ACC112 (cell line): ENCODE measurements around the gene DTNBP1.

Experiments used
- H2AFZ ChIP-seq: fragments of 200-600 bp; sonication (generic); one replicate; pipeline ENCODE4 v1.6.0; 2017; ENCODE audit warnings: antibody characterized with exemption, low read length; ENCODE audit not compliant: unreplicated experiment
- H3K27ac ChIP-seq: fragments of 200-600 bp; sonication (generic); 2 replicates; pipeline ENCODE4 v1.5.1; 2014; ENCODE audit warnings: low read depth, mild to moderate bottlenecking, antibody characterized with exemption, low read length, moderate library complexity
- H3K27me3 ChIP-seq: fragments of 200-600 bp; sonication (generic); 2 replicates; pipeline ENCODE4 v1.6.1; 2014; ENCODE audit warnings: mild to moderate bottlenecking, antibody characterized with exemption, low read length, moderate library complexity, mixed read lengths; ENCODE audit not compliant: insufficient read depth
- H3K36me3 ChIP-seq: fragments of 200-600 bp; sonication (generic); 2 replicates; pipeline ENCODE4 v1.6.1; 2016; ENCODE audit warnings: mild to moderate bottlenecking, antibody characterized with exemption, low read length, moderate library complexity, mixed read lengths; ENCODE audit not compliant: insufficient read depth
- H3K4me1 ChIP-seq: fragments of 200-600 bp; sonication (generic); one replicate; pipeline ENCODE4 v1.6.1; 2016; ENCODE audit warnings: low read length, mixed read lengths; ENCODE audit not compliant: insufficient read depth, unreplicated experiment, control insufficient read depth
- H3K4me3 ChIP-seq: fragments of 200-600 bp; sonication (generic); 2 replicates; pipeline ENCODE4 v1.5.1; 2014; ENCODE audit warnings: mild to moderate bottlenecking, low read depth, low read length
- H3K79me2 ChIP-seq: fragments of 200-600 bp; sonication (generic); one replicate; pipeline ENCODE4 v1.6.0; 2016; ENCODE audit warnings: low read length; ENCODE audit not compliant: control insufficient read depth, unreplicated experiment, insufficient read depth

Gene DTNBP1

DNA sequence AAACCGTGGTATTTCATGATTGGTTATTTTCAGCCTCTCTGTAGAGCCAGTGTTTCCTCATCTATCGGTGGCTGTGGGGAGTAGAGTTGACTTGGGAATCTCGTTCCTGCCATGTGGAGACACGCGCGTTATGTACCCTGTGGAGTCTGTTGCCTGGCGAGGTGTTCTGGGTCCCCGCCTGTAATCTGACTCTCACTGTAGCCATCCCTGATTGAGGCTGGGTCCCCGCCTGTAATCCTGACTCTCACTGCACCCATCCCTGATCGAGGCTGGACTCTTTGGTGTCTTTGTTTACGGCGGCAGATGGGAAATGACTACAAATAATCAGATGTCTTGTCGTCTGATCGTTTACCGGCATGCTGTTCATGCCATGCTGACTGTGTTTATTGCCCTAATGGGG lies 153.9 kb downstream of the DTNBP1 start:
- peaks cover 6% of the 10 kb centered on the region for H3K79me2 ChIP-seq
- H3K27me3 ChIP-seq: no peaks in the 10 kb centered on the region
- H2AFZ ChIP-seq: no peak overlapping the region
- H3K27ac ChIP-seq: no peak overlapping the region
- H3K4me1 ChIP-seq: peaks cover 15% of the 10 kb centered on the region
- H3K4me3 ChIP-seq: no peak overlapping the region
- H3K36me3 ChIP-seq: peaks cover 12% of the 10 kb centered on the region; the same call in 1 of the 2 replicates

DNA sequence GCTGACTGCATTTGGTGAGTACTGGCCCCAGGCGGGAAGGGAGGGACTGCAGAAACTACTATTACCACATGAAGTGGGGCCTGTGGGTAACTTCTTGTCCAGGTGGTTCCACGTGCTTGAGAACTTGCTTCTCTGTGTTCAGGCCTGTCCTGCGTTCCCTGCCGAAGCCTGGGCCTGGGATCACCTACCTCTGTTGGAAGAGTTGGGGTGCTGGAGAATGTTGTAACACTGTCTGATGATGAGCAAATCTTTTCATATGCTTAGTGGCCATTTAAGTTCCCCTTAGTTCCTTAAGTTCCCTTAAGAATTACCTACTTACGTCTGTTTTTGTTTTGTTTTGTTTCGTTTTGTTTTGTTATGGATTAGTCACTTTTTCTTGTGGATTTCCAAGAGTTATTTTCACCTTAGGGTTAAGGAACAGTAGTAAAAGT lies 154.4 kb downstream of the DTNBP1 start:
- H3K79me2 ChIP-seq: peaks cover 6% of the 10 kb centered on the region
- peaks cover 12% of the 10 kb centered on the region; the same call in 1 of the 2 replicates for H3K36me3 ChIP-seq
- H3K27ac ChIP-seq: no peak overlapping the region
- H3K4me3 ChIP-seq: no peak overlapping the region
- peaks cover 15% of the 10 kb centered on the region for H3K4me1 ChIP-seq
- no peaks in the 10 kb centered on the region for H3K27me3 ChIP-seq
- no peak overlapping the region for H2AFZ ChIP-seq

DNA sequence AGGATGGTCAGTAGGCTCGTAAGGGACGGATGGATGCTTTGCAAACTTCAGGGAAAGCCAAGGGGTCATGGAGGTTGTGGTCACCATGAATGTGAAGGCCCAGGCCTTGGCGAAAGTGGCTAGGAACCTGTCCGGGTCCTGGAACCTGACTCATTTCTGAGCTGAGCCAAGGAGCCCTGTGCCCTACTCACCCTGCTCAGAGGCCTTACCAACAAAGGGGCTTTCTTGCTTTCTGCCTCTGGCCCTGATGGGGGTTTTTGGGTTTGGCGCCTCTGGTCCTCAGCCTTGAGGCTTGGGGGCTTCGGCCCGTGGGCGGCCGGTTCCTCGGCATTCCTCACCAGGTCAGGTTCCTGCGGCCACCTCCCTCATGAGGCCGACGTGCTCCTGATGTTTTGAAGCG lies 155.1 kb downstream of the DTNBP1 start:
- Histone ChIP-seq H2AFZ (no peak overlapping the region), H3K27me3 (no peaks in the 10 kb centered on the region), H3K36me3 (peaks cover 12% of the 10 kb centered on the region; the same call in 1 of the 2 replicates), H3K79me2 (peaks cover 6% of the 10 kb centered on the region), H3K27ac (no peak overlapping the region), H3K4me1 (peaks cover 15% of the 10 kb centered on the region), H3K4me3 (no peak overlapping the region)

DNA sequence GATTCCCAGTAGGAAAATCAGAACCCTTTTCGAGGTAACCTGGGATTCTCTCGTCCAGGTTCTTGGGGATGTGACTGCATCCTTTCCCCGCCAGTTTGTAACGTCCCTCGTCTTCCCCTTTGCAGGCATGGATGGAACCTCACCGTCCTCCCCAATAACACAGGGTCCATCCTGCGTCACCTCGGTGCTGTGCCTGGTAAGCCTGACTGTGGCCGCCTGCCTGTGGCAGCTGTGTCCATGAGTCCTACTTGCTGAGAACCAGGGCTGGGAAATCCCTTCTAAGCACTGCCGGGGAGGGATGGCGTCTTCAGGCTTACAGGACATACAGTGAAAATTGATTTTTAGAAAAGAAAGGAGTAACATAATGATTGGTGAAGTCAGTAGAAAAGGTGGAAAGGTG lies 155.6 kb downstream of the DTNBP1 start:
- Histone ChIP-seq H3K79me2 (peaks cover 6% of the 10 kb centered on the region), H3K4me1 (peaks cover 15% of the 10 kb centered on the region), H2AFZ (no peak overlapping the region), H3K4me3 (no peak overlapping the region), H3K27me3 (no peaks in the 10 kb centered on the region), H3K36me3 (peaks cover 8% of the 10 kb centered on the region; the same call in 1 of the 2 replicates), H3K27ac (no peak overlapping the region)

DNA sequence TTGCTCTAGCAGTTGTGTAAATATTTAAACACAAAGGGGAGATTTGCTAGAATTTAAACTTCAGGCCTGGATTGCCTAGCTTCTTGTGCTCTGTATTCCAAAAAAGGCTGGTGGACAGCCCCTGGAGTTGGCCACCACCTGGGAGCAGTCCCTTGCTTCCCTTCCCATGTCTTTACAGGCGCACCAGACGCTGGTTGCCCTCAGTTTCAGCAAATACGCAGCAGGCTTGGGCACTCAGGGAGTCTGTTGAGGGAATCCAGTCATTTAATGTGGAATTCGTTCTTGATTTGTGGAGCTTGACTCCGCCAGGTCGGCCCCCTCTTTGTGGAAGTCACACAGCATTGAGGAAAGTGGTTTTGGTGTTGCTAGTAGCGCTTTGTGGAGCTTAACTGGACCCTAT lies 156.8 kb downstream of the DTNBP1 start:
- Histone ChIP-seq H3K36me3 (peaks cover 8% of the 10 kb centered on the region; the same call in 1 of the 2 replicates), H2AFZ (no peak overlapping the region), H3K27ac (no peak overlapping the region), H3K4me1 (peaks cover 15% of the 10 kb centered on the region), H3K4me3 (no peak overlapping the region), H3K27me3 (no peaks in the 10 kb centered on the region), H3K79me2 (peaks cover 6% of the 10 kb centered on the region)

DNA sequence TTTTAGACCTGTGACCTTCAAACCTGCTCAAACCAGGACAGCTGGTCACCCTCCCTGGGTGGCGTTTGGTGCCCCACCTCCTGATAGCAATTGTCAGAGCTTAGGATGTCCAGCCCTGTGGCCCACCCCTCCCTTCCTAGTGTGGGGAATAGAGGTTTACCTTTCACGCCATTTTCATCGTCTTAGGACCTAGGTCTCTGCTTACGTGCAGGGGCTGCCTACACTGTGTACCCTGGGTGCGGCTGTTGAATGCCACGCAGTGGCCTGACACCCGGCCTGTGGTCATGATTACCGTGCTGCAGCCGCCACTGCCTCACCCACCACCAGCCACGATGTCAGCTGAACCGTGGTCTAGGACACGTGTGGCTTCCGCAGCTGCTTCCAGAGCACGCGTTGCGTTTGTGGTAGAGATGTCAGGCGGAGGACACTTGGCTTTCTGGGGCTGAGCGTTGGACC lies 157.3 kb downstream of the DTNBP1 start:
- Histone ChIP-seq H3K27ac (peak overlapping the region; percentile 85), H2AFZ (no peak overlapping the region), H3K4me3 (peak overlapping the region; percentile 62; the same call in 1 of the 2 replicates), H3K27me3 (no peaks in the 10 kb centered on the region), H3K36me3 (peaks cover 8% of the 10 kb centered on the region; the same call in 1 of the 2 replicates), H3K79me2 (peaks cover 6% of the 10 kb centered on the region), H3K4me1 (peaks cover 15% of the 10 kb centered on the region)

DNA sequence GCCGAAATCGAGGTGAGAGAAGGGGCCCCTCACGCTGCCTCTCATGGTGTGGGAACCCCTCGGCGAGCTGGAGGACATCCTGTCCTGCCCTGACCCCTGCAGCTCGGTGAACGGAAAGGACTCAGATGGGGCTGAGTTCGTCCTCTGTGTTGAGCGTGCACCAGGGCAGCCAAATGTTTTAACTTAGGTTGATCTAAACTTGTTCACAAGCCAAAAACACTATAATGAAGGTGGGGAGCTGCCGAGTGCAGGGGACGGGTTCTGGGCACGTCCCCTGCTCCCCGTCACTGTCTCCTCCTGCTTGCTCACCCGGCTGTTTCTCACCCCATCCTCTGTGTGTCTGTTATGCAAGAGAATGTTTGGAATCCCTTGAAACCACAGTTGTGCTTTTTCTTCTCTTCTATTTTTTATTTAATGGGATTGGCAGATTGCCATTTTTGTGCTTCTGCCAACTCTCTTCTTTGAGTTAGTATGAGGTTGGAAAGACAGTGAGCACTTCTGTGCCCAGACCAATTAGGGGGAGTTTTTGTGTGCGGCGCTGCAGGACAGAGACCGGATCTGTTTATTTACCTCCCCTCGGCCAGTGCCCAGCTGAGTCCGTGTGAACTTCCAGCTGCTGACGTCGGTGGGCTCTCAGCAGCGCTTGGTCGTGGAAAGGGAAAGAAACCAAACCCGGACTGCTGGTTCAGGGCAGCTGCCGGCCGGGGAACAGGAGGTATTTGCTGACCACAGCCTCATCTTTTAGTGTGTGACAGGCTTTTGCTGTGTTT lies 158.1 kb downstream of the DTNBP1 start:
- Histone ChIP-seq H3K27me3 (no peaks in the 10 kb centered on the region), H2AFZ (no peak overlapping the region), H3K4me3 (peak overlapping the region; percentile 62), H3K79me2 (peaks cover 6% of the 10 kb centered on the region), H3K36me3 (peaks cover 8% of the 10 kb centered on the region; the same call in 1 of the 2 replicates), H3K27ac (peak overlapping the region; percentile 85), H3K4me1 (peaks cover 15% of the 10 kb centered on the region)

DNA sequence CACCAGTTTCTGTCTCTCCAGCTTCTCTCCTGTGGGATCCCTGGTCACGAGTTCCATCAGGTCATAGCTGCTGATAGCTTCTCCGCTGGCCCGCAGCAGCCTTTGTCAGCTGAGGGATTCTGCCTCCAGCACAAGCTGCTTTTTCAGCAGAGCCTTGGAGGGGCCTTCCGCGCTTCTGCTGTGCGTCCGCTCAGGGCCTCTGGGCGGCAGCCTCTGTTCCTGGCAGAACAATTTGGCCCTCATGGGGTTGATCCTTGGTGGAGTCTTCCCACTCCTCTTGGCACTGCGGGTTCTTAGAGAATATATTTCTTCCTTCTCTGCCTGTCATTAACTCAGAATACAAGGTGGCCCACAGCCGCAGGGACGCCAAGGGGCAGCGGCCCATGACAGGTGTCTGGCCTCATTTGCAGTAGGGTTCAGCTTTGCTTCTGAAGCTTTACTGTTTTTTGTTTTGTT lies 158.8 kb downstream of the DTNBP1 start:
- H2AFZ ChIP-seq: no peak overlapping the region
- no peaks in the 10 kb centered on the region for H3K27me3 ChIP-seq
- H3K4me3 ChIP-seq: peak overlapping the region; percentile 62
- peaks cover 6% of the 10 kb centered on the region for H3K79me2 ChIP-seq
- peaks cover 15% of the 10 kb centered on the region for H3K4me1 ChIP-seq
- H3K36me3 ChIP-seq: peaks cover 8% of the 10 kb centered on the region; the same call in 1 of the 2 replicates
- peak overlapping the region; percentile 85 for H3K27ac ChIP-seq

DNA sequence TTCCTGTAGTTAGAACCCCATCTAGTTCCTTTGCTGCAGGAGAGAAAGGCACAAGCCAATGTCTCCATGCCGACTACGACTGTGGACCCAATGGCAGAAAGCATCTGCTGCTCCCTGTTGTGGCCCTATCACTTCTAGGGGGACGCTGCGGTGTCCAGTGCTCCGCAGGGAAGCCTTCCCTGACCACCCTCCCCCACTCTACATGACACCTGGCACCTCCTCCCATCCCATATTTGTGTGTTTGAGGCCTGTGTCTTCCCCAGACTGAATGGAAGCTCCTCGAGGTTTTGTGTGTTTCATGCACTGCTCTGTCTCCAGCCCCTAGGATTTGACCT lies 159.5 kb downstream of the DTNBP1 start:
- Histone ChIP-seq H3K27ac (no peak overlapping the region), H2AFZ (no peak overlapping the region), H3K4me3 (no peak overlapping the region), H3K27me3 (no peaks in the 10 kb centered on the region), H3K4me1 (peaks cover 15% of the 10 kb centered on the region), H3K36me3 (peaks cover 6% of the 10 kb centered on the region; the same call in 1 of the 2 replicates), H3K79me2 (peaks cover 6% of the 10 kb centered on the region)

DNA sequence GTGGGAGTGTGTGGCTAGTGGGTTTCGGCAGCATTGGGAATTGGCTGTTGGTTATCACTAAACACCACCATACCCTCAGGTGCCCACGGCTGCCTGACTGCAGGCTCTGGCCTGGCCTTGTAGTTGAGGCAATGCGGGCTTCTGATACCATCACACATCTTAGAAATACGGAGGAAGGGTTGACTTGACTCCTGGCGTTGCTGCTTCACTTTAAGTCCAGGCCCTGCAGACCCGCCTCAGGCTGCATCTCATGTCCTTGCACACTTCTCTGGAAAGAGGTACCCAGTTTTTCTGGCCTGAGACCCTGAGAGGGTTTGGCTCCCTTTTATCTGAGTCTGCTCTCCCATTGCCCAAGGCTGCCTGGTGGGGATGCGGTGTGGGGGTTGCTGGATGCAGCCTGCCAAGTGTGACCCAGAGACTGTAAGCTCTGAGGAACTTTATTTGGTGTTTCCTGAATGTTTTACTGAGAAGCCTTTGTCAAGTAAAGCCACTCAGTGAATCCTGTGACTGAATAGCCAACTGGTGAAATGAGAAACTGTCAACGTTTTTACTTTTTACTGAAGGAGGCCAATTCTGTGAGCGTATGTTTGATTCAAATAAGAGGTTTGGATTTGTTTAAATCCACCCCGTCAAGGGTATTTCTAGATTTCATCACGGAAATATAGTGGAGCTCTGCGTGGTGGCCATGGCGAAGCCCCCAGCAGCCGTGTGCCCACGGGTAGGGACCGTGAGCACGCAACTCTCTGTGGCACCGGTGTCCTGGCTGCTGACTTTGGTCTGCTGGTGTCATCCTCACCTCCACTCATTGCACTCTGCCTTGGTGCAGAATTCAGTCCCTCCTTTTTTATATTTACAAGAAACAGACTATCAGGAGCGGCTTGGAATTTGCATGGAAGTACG lies 160.1 kb downstream of the DTNBP1 start:
- Histone ChIP-seq H3K4me1 (peaks cover 15% of the 10 kb centered on the region), H3K27ac (no peak overlapping the region), H3K4me3 (no peak overlapping the region), H3K36me3 (peaks cover 4% of the 10 kb centered on the region; the same call in 1 of the 2 replicates), H3K27me3 (no peaks in the 10 kb centered on the region), H2AFZ (no peak overlapping the region), H3K79me2 (peaks cover 6% of the 10 kb centered on the region)
